GM19324 (cell line): ENCODE results near the gene C17orf75.
"Not testable (repeated sequence)": the region's sequence is repeated elsewhere in the genome, so short reads cannot be mapped to it uniquely, and the experiment has no call there.

ENCODE experiments used
- ATAC-seq: cut with Tn5 transposase; IDR thresholded peaks from one replicate; pipeline ENCODE4 v1.9.1; 2021; ENCODE audit warnings: mild to moderate bottlenecking, moderate library complexity; ENCODE audit not compliant: unreplicated experiment, low FRiP score

The C17orf75 gene

DNA sequence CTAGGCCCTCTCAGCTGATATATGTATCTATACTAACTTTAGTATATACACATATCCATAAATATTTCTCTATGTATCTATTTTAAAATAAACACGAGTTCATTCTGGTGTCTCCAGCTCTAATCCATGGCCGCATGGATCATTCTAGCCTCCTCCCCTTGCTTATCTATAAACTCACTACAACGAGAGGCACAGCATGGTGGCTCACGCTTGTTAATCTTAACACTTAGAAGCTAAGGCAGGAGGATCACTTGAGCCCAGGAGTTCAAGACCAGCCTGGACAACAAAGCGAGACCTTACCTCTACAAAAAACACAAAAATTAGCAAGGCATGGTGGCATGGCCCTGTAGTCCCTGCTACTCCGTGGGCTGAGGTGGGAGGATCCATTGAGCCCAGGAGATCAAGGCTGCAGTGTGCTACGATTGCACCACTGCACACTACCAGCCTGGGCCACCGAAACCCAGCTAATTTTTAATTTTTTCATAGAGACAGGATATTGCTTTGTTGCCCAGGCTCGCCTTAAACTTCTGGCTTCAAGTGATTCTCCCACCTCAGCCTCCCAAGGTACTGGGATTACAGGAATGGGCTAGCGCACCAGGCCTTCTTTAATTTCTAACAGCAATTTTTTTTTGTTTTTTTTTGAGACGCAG, 4.1 kb upstream of the C17orf75 start:
- no peak for ATAC-seq

DNA sequence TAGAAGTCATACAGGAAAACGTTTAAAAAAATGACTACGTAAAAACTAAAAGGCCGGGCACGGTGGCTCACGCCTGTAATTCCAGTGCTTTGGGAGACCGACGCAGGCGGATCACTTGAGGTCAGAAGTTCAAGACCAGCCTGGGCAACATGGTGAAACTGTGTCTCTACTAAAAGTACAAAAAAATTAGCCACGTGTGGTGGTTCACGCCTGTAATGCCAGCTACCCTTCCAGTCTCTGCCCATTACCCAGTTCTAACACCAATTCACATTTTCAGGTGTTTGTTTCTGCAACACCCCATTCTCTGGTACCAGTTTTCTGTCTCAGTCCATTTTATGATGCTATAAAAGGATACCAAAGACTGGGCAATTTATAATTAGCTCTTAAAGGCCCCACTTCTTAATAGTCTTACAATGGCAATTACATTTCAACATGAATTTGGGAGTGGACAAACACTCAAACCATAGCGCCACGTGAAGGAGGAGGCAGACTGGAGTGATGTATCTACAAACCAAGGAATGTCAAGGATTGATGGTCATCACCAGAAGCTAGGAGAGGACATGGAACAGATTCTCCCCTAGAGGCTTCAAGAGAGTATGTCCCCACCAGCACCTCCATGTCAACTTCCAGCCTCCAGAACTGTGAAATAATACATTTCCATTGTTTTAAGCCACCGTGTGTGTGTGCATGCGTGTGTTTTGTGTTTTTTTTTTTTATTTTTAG, 791 bp upstream of the C17orf75 start:
- ATAC-seq, result no peak

DNA sequence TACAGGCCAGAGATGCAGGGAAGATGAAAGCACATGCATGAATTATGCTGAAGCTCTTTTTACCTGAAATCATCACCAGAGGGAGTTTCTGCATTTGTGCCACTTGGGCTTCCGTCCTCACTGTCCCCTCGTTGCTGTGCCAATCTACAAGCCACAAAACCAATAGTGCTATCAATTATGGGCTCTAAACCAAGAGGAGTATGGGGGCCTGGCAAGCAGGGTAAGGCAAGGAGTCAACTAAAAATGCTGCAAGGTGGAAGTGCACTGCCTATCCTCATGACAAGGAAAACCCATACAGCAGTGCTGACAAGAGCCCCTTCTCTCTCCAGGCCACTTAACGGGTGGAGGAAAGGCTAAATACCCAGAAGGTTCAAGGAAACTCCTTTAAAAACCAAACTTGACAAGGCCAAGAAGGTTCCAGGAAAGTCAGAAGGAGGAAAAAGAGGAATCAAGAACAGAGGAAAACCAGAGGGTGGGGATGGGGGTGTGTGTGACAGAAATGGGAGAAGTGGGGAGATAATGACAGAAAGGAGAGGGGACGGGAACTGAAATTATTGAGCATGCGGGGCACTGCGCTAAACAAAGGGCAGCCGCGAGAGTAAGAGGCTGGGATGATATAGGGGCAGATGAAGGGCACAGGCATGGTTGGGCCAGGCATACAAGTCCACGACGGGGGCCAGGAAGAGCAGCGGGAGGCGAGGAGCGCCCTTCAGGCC, 674 bp downstream of the C17orf75 start:
- ATAC-seq, result no peak

DNA sequence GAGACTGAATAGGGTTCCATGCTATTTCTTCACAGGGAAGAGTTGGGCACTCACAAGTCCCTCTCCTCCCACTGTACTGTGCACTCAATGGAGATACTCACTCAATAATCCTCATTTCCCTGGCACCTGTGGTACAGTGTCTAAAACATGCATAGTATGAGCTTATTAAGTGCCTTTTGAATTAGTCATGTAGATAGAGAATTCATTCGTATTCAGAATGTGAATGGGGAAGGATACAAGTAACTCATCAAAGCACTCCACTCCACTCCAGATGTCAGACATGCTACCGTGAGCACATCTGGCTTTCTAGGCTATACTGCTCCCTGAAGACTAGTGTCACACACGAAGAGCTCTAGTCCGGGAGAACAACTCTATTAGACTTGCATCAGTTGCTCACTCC, 6.3 kb downstream of the C17orf75 start:
- ATAC-seq, result no peak

DNA sequence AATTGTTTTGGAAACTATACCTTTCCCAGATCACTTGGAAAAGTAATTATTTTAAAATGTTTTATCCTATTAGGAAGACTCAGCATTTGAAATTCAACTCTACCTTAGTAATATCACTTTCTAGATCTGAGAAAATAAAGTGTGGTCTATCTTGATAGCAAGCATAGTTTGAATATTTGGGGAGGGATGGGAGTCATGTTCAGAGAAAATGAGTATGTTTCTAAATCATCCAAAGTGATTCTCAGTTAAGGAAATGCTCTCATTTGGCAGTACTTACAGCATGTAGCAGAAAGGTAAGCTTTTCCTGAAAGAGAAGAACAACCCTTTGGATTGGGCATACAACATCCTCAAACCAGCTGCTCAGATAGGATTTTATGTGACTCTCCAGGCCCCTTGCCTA, 6.9 kb downstream of the C17orf75 start:
- ATAC-seq, result no peak

DNA sequence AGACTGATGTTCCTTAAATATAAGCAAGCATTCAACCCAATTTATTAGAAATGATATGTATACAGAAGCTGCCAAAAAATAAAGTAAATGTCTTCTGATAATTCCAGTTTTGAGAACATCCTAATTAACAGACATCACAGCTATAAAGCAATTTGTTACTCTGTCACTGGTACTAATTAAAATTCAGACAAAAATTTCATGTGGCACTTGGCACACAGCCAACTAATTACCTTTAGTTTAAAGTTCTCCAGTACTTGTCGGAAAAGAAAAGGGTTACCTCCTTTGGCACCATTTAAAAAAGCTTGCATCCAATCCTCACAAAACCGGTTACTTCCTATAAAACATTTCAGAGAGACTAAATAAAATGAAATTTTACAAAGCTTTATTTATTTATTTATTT, 8.8 kb downstream of the C17orf75 start:
- no peak for ATAC-seq

DNA sequence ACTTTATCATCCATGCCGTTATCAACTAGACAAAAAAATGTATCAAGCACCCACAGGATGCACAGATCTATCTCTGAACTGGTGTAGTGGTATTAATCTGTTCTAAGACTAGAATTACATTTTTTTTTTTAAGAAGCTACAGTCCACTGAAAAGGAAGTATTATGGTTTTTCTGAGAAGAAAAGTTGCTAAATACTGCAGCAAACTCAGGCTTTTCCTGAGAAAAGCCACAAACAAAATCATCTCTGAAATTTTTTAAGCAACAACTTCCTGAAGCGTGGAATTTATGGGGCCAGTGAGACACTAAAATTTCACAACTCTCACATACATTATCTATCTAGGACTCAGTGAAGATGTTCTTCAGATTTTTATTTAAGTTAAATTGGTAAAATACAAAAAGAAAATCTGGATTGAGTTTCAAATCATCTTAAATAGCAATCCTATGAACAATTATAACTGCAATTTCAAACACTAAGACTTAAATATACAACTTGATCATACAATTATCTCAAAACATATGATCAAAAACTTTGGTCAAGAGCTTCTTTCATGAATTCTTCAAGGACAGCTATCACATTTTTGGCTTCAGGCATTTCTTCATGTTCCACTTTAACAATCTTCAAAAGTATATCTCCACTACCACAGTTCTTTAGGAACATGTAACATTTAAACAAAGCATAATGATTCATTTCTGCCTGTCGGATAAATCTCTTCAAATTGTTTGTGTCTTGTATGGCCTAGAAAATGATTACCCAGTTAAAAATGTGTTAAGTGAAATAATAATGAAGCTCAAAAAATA, 10.5 kb downstream of the C17orf75 start:
- no peak for ATAC-seq

DNA sequence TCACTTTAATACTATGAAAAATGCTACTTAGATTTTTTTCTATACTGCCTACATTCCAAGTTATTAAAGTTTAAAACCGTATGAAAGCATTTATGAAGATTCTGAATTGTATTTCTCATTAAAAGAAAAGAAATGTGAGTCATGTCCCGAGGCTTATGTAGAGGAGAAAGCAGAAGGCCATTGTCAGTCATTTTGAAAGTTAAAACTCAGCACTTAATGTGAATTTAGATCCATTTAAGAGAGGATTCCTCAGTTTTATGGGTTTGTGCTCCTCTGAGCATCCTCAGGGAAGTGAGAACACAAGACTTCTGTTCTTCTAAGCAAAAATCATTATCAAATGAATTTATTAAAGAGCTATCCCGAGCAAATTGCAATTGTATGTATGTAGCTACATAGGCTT, 11.8 kb downstream of the C17orf75 start:
- no peak for ATAC-seq

DNA sequence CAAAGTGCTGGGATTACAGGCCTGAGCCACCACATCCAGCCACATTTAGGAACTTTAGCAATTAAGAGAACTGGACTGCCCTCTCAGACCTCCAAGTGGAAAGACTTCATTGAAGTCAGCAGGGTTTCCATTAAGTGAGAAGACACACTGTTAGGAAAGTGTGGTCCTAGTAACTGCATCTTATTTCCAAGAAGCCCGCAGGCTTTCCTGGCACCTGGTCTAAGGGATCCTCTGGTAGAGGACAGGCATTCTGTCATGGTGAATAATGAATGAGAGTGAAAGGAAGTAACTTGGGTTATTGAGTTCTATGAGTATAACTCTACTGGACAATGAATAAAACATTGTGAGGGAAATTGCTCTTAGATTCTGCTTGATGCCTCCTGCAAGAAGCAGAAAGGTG, 14.1 kb downstream of the C17orf75 start:
- no peak for ATAC-seq

DNA sequence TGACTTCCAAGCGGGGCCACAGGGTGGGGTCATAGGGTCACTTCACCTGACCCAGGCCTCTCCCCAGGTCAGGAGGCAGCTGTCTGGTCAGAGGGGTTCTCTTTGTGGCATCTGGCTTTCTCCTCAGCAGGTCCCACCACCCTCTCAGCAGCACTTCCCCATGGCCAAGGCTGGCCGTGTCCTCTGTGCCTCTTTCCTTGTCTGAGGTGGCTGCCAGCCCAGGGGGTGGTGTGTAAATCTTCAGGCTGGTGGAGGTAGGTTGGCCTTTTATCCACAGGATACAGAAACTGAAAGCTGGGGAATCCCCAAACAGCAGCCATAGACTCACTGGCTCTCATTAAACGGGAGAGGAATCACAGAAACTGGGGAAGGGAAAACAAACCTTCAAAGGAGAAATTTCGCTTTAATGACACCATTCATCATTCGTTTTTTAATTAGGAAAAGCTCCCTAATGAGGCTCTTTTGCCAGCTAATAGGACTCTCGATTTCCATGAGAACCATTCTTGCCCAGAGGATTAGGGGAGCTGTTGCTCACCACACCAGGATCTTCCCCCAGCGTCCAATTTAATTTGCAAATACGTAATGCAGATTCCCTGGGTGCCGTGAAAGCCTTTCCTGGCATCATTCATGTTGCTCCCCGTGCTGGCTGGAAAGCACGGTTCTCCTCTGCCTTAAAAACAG, 18.0 kb downstream of the C17orf75 start:
- no peak for ATAC-seq

DNA sequence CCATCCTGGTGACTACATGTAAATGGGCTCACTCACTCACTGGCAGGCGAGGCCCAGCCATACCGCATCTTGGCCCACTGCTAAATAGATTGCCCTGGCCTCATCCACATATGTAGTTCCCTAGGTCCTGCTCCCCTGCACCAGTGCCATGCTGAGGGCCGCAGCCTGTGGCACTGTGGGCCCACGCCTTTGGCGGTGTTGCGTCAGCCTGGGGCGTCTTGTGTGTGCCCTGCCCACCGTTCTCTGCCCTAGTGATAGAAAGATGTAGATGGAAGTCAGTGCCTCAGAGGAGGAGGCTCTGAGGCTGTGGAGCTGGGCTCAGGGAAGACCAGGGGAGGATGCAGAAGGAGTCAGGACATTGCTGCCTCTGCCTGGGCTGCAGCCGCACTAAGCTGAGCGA, 18.9 kb downstream of the C17orf75 start:
- ATAC-seq, result no peak

DNA sequence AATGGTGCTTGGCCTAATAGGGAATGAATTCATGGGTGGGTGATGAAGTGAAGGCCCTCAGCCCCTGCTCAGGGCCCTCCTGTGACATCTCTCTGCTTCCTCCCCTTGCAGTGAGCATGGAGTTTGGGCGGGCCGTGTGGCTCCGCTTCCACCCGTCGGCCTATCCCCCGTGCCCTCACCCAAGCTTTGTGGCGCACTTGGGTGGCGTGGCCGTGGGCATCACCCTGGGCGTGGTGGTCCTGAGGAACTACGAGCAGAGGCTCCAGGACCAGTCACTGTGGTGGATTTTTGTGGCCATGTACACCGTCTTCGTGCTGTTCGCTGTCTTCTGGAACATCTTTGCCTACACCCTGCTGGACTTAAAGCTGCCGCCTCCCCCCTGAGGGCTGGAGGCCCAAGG, 21.1 kb downstream of the C17orf75 start:
- ATAC-seq, result no peak

DNA sequence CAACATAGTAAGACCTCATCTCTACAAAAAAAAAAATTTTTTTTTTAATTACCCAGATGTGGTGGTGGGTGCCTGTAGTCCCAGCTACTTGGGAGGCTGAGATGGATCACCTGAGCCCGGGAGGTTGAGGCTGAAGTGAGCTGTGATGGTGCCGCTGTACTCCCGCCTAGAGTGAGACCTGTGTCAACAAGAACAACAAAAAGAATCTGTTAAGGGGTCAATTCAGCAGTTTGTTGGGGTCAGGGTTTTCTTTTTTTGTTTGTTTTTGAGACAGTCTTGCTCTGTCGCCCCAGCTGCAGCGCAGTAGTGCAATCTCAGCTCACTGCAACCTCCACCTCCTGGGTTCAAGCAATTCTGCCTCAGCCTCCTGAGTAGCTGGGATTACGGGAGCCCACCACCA, 21.9 kb downstream of the C17orf75 start:
- not testable (repeated sequence) for ATAC-seq

DNA sequence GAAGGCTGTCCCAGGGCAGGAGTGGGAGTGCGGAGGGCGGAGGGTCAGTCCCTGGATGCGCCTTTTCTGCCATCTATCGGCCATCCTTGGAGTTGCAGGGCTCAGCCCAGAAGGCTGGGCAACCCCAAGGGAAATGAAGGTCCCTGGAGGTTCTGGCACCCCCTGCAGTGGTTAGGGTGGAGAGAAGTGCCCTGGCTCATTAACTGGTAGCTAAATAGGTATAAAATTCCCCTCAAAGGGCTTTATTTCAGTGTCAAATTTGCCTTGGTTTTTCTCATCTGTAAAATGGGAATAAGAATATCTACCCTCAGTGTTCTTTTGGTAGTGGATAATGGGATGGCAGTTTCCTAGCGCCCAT, 22.4 kb downstream of the C17orf75 start:
- no peak for ATAC-seq

DNA sequence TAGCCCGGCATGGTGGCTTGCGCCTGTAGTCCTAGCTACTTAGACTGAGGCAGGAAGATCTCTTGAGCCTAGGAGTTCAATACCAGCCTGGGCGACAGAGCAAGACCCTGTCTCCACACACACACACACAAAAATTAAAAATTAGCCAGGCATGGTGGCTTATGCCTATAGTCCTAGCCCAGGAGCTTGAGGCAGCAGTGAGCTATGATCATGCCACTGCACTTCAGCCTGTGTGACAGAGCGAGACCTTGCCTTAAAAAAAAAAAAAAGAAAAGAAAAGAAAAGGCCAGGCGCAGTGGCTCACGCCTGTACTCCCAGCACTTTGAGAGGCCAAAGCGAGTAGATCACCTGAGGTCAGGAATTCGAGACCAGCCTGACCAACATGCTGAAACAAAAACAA, 23.9 kb downstream of the C17orf75 start:
- ATAC-seq, result no peak

DNA sequence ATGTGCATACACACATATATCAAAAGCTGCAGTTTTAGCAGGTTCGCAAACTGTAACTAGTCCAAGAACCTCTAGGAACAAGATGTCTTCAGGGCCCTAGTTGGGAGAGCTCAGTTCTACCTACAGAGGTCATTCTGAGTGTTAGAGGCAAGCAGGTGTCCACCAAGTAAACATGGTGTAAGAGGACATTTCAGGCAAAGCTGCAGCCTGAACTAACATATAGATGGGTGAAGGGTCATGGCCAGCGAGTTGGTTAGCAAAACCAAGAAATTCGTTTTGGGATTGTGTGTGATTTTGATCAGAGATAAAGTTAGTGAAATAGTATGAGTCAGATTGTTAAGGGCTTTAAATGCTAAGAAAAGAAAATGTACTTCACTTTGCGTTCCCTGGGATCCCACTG, 24.6 kb downstream of the C17orf75 start:
- no peak for ATAC-seq

DNA sequence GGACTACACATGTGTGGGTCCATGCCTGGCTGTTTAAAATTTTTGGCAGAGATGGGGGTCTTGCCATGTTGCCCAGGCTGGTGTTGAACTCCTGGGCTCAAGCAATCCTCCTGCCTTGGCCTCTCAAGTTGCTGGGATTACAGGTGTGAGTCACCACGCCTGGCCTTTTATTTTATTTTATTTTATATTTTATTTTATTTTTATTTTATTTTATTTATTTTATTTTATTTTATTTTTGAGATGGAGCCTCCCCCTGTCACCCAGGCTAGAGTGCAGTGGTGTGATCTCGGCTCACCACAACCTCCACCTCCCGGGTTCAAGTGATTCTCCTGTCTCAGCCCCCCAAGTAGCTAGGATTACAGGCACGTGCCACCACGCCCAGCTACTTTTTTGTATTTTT, 25.3 kb downstream of the C17orf75 start:
- ATAC-seq, result not testable (repeated sequence)

DNA sequence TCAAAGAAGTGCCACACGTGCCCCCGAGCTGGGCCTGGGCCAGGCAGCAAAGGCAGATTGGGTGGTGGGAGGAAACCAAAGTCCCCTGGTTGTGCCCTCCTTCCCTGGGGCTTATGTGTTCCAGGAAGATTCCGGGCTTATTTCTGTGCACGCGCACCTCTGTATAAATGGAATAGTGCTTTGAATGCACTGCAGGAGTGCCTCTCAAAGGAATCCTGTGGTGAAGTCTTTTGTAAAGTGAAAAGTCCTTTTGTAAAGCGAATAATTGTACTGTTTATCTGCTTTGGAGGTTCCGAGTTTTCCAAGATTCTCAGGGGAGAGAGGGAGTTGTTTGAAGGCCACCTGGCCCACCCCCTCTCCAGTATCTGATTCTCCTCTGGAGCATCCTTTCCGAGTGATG, 26.8 kb downstream of the C17orf75 start:
- no peak for ATAC-seq

DNA sequence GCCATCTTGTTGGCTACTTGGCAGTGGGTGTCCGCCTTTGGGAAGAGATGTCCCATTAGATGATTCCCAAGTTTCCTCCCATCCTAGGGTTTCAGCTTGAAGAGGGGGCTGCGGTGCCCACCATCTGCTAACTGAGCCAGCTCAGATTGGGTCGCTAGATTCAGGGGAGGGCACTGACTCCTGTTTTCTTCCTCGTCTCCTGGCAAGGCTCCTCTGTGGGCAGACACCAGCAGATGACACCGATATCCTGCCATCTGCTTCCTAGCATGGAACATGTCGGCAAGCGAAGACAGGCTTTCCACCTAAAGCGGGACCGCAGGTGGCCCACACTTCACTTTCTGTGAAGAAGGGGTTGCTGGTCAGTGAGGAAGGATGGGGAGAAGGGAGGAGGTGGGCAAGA, 27.3 kb downstream of the C17orf75 start:
- no peak for ATAC-seq

DNA sequence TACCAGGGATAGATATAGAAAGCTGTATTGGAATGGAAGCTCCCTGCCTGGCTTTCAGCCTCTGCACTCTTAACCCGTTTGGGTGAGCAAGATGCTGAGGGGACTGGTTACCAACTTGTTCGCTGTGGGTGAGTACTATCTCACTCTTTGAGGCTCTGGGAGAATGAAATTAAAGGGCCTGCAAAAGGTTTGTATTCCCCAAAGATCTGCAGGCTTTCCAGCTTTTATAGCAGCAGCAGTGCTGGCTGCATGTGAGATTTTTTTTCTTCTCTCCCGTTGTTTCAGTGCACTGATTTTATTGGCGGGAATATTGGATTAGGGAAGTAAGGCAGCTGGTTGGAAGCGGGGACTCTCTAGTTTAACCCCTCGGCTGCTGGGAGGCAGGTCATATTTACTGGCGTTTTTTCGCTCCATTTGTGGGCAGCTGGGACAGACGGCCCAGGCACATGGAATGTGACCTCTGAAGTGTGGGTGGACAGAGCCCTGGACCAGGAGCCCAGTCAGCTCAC, 30.9 kb downstream of the C17orf75 start:
- ATAC-seq, result no peak
